Measurements from ENCODE around the gene RALGPS1. TPM values are rescaled to one million over a fixed set of nuclear protein-coding genes. Genes with fewer than 3 reads are reported as not detected.

RALGPS1 gene
- total RNA-seq, 2 donors from 2014 or later: 15.3 to 79.4 TPM

DNA sequence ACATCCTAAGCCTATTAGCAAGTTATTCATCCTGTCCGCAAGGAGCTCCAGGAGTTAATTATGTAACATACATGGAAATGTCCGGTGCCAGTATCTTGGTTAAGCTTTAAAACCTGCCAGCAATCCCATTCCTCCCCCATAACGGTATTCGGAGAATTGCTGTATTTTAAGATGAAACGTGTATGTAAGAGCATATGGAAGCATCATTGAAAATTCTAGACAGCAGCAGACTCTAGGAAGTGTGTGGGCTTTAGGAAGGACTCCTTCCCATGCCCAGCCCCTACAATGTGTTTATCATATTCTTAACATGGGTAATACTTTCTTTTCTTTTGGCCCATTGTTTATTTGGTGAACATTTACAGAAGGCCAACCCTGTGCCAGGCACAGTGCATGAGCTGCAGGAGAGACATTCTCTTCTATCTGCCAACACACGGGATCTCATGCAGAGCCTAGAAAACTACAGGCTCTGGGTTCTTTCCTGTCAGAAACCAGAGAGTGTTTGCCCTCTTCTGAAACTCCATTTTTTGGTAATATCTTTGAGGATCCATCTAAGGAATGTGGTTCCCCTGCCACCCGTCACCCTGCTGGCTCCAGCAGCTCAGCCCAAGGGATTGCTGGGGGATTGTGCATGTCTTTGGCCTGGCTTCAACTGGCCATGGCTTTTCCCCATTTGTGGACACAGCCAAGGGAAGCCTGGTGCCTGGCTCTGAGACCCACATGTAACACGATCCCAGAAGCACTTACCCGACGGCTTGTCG, 192.8 kb downstream of the RALGPS1 start:
- DNase-seq (no peak), ATAC-seq (no peak)
- Histone ChIP-seq H3K36me3 (replicated peaks in 1 of 2; ENCODE audit: insufficient read depth in 1 of 2, low read depth in 2 of 2) (no peaks in the 10 kb centered on the region), H3K27ac (no peak overlapping the region), H3K9me3 (no peaks in the 10 kb centered on the region), H3K4me1 (no peaks in the 10 kb centered on the region), H3K27me3 (no peaks in the 10 kb centered on the region), H3K4me3 (no peak overlapping the region)
- TF ChIP-seq, protein P1, sequence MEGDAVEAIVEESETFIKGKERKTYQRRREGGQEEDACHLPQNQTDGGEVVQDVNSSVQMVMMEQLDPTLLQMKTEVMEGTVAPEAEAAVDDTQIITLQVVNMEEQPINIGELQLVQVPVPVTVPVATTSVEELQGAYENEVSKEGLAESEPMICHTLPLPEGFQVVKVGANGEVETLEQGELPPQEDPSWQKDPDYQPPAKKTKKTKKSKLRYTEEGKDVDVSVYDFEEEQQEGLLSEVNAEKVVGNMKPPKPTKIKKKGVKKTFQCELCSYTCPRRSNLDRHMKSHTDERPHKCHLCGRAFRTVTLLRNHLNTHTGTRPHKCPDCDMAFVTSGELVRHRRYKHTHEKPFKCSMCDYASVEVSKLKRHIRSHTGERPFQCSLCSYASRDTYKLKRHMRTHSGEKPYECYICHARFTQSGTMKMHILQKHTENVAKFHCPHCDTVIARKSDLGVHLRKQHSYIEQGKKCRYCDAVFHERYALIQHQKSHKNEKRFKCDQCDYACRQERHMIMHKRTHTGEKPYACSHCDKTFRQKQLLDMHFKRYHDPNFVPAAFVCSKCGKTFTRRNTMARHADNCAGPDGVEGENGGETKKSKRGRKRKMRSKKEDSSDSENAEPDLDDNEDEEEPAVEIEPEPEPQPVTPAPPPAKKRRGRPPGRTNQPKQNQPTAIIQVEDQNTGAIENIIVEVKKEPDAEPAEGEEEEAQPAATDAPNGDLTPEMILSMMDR (IDR thresholded peaks at IDR 0.05): no peak
- no peak for TF ChIP-seq POLR2A (IDR thresholded peaks at IDR 0.05)
- intact Hi-C loops (cut with DNase I): no loop called here
- WGBS, 2 donors: 82 to 89% methylated on average over 8 to 11 of the region's 11 CpGs

DNA sequence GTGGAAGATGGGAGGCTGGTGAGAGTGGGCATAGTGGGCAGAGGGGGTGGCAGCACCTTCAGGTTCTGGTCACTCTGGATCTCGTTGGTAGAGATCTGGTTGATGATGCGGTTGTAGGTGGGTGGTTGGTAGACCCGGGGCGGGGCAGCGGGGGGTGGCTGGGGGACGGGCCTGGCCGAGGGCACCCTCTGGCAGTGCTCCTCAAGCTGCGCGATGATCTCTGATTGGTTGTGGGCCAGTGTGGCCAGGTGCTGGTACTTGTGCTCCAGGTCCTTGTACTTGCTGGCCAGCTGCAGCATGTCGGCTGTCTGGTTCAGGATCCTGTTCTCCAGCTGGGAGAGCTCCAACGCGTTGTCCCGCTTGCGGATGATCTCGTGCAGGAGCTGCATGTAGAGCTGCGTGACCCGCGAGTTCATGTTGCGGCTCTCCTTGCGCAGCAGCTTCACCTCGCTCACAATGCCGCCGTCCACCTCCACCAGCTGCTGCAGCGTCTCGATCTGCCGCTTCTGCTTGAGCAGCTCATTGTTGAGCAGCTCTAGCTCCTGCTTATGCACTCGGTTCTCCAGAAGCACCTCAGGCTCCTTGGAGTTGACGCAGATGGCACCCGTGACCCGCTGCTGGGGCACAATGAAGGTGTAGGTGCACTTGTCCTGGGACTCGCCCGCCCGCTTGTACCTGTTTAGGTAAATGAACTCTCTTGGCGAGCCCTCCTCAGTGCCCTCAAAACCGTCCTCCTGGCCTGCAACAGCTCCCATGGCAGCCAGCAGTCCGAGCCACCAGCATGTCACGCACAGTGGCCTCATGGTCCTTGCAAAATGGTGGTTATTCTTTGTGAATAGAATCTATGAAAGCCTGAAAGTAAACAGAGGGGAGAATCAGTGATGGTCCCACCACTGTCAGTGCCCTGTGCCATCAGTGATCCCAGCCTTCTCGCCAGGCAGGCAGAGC, 193.6 kb downstream of the RALGPS1 start:
- ATAC-seq: no peak
- Histone ChIP-seq H3K9me3 (no peaks in the 10 kb centered on the region), H3K27me3 (no peaks in the 10 kb centered on the region), H3K4me3 (no peak overlapping the region), H3K36me3 (replicated peaks in 1 of 2; ENCODE audit: insufficient read depth in 1 of 2, low read depth in 2 of 2) (no peaks in the 10 kb centered on the region), H3K27ac (no peak overlapping the region), H3K4me1 (peaks cover 6% of the 10 kb centered on the region)
- WGBS, 2 donors: 95 to 96% methylated on average over 33 to 37 of the region's 38 CpGs
- DNase-seq: no peak
- intact Hi-C loops (cut with DNase I): no loop called here
- TF ChIP-seq, protein P1 (IDR thresholded peaks at IDR 0.05): no peak
- TF ChIP-seq POLR2A (IDR thresholded peaks at IDR 0.05): no peak

DNA sequence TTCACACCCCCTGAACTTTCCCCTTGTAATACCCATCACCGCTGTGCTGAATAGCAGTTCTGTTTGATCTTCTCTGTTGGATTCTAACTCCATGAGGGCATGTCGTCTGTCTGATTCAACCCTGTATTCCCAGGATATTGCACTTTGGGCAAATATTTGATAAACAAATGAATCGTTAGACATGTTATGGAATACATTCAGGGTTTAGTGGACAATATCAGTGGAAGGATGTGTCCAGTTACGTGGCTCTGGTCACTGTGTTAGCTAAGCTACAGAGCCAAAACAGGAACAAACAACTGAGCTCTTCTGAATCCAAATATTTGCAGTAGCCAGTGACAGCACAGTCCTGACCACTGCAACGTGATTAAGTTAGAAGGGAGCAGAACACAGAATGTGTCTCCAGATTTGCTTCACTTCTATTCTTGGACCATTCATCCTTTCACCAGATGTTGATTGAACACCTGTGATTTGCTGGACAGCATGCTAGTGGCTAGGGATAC, 194.7 kb downstream of the RALGPS1 start:
- no peaks in the 10 kb centered on the region for H3K27me3 ChIP-seq
- no peak for DNase-seq
- no peak overlapping the region for H3K27ac ChIP-seq
- no peak overlapping the region for H3K4me3 ChIP-seq
- 73 to 87% methylated on average over 5 of the region's 5 CpGs for WGBS, 2 donors
- intact Hi-C loops (cut with DNase I): no loop called here
- H3K36me3 ChIP-seq (replicated peaks in 1 of 2; ENCODE audit: insufficient read depth in 1 of 2, low read depth in 2 of 2): no peaks in the 10 kb centered on the region
- H3K4me1 ChIP-seq: peaks cover 6% of the 10 kb centered on the region
- TF ChIP-seq, protein P1 (IDR thresholded peaks at IDR 0.05): no peak
- TF ChIP-seq POLR2A (IDR thresholded peaks at IDR 0.05): no peak
- ATAC-seq: peak; percentile 29
- H3K9me3 ChIP-seq: no peaks in the 10 kb centered on the region

DNA sequence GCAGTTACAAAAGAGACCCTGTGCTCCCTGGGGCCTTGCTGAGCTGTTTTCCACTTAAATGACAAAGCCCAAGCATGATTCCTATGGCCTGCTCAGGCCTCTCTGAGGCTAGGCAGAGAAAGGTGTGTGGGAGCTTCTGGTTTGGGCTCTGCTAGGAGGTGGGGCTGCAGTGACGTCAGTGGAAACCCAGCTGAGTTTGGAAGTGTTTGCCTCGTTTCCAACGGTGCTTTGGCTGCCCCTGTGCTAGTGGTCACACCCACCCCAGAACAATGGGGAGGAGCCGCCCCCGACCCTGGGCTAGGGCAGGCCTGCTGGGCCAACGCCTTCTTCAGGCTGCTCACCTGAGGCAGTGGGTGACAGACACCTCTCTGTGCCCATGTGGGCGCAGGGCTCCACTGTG, 197.5 kb downstream of the RALGPS1 start:
- Histone ChIP-seq H3K9me3 (no peaks in the 10 kb centered on the region), H3K27ac (no peak overlapping the region), H3K4me1 (peaks cover 6% of the 10 kb centered on the region), H3K4me3 (no peak overlapping the region), H3K36me3 (replicated peaks in 1 of 2; ENCODE audit: insufficient read depth in 1 of 2, low read depth in 2 of 2) (no peaks in the 10 kb centered on the region), H3K27me3 (no peaks in the 10 kb centered on the region)
- DNase-seq (no peak), ATAC-seq (no peak)
- intact Hi-C loops (cut with DNase I): no loop called here
- WGBS, 2 donors: 77 to 81% methylated on average over 4 to 7 of the region's 7 CpGs
- TF ChIP-seq, protein P1 (IDR thresholded peaks at IDR 0.05): no peak
- TF ChIP-seq POLR2A (IDR thresholded peaks at IDR 0.05): no peak
